GM23338 (cell line): ENCODE data around the gene RORC. TPM values are rescaled to one million over a fixed set of nuclear protein-coding genes. Genes with fewer than 3 reads are reported as not detected.

Experiments used
- ATAC-seq: fragments of 200-7000 bp; cut with Tn5 transposase; 3 replicates; pipeline ENCODE4 v1.9.1; 2020
- DNase-seq: peaks from one replicate; pipeline ENCODE4 v3.0.0-alpha.2; 2015; ENCODE audit warnings: low spot score
- H2AFZ ChIP-seq: fragments of 200-600 bp; sonication (generic); 2 replicates; pipeline ENCODE4 v1.8.0; 2016; ENCODE audit warnings: antibody characterized with exemption, mild to moderate bottlenecking, moderate library complexity
- H3F3A ChIP-seq: fragments of 200-600 bp; sonication (generic); replicated peaks from 2 replicates; pipeline ENCODE4 v1.8.0; 2017; ENCODE audit warnings: antibody characterized with exemption, mixed run types, low read depth
- H3K27ac ChIP-seq: fragments of 200-600 bp; sonication (generic); 2 replicates; pipeline ENCODE4 v1.6.1; 2016; ENCODE audit warnings: low read depth
- H3K27me3 ChIP-seq: fragments of 200-600 bp; sonication (generic); 2 replicates; pipeline ENCODE4 v1.8.0; 2016; ENCODE audit warnings: mild to moderate bottlenecking, mixed run types, moderate library complexity; ENCODE audit not compliant: insufficient read depth
- H3K36me3 ChIP-seq: fragments of 200-600 bp; sonication (generic); 2 replicates; pipeline ENCODE4 v1.8.0; 2016; ENCODE audit warnings: mild to moderate bottlenecking; ENCODE audit not compliant: insufficient read depth
- H3K4me1 ChIP-seq: fragments of 200-600 bp; sonication (generic); 2 replicates; pipeline ENCODE4 v1.8.0; 2016; ENCODE audit warnings: mild to moderate bottlenecking, moderate library complexity; ENCODE audit not compliant: insufficient read depth
- H3K4me2 ChIP-seq: fragments of 200-600 bp; sonication (generic); 2 replicates; pipeline ENCODE4 v1.7.1; 2017; ENCODE audit warnings: mixed run types
- H3K4me3 ChIP-seq: fragments of 200-600 bp; sonication (generic); 2 replicates; pipeline ENCODE4 v1.6.1; 2016; ENCODE audit warnings: mixed run types
- H3K79me2 ChIP-seq: fragments of 200-600 bp; sonication (generic); replicated peaks from 2 replicates; pipeline ENCODE4 v1.8.0; 2017; ENCODE audit warnings: mild to moderate bottlenecking; ENCODE audit not compliant: insufficient read depth
- H3K9me2 ChIP-seq: fragments of 200-600 bp; sonication (generic); 2 replicates; pipeline ENCODE4 v1.8.0; 2017; ENCODE audit not compliant: insufficient read depth
- H4K20me1 ChIP-seq: fragments of 200-600 bp; sonication (generic); replicated peaks from 2 replicates; pipeline ENCODE4 v1.8.0; 2017; ENCODE audit warnings: mild to moderate bottlenecking; ENCODE audit not compliant: insufficient read depth
- H3K27ac Mint-ChIP-seq: 2 replicates; pipeline ENCODE4 v1.8.0; 2020; ENCODE audit warnings: inconsistent platforms, mild to moderate bottlenecking, moderate library complexity, mixed read lengths
- H3K27me3 Mint-ChIP-seq: 3 replicates; pipeline ENCODE4 v1.8.0; 2022; ENCODE audit warnings: low read depth, mild to moderate bottlenecking, moderate library complexity, mixed read lengths, inconsistent platforms; ENCODE audit not compliant: insufficient read depth, poor library complexity
- H3K36me3 Mint-ChIP-seq: 3 replicates; pipeline ENCODE4 v1.8.0; 2021; ENCODE audit warnings: low read depth, mild to moderate bottlenecking, inconsistent platforms, moderate library complexity, mixed read lengths
- H3K4me1 Mint-ChIP-seq: 3 replicates; pipeline ENCODE4 v1.8.0; 2020; ENCODE audit warnings: mild to moderate bottlenecking, inconsistent platforms, mixed read lengths
- H3K4me3 Mint-ChIP-seq: 3 replicates; pipeline ENCODE4 v1.8.0; 2021; ENCODE audit warnings: moderate library complexity, mild to moderate bottlenecking, inconsistent platforms, mixed read lengths
- H3K9me3 Mint-ChIP-seq: 3 replicates; pipeline ENCODE4 v1.8.0; 2020; ENCODE audit warnings: moderate library complexity, mild to moderate bottlenecking, inconsistent platforms, mixed read lengths
- CREB1 ChIP-seq: fragments of 250-450 bp; sonication (Bioruptor Pico); IDR thresholded peaks from 2 replicates; pipeline ENCODE4 v1.5.0; 2020; ENCODE audit warnings: low read depth, mild to moderate bottlenecking, moderate library complexity
- CTCF ChIP-seq, 2 experiments: fragments of 200-600 bp in 1 of 2; sonication (generic) in 1 of 2; conservative IDR thresholded peaks; 2 replicates each; pipeline versions ENCODE4 v1.5.1 to v1.6.1; 2016 to 2017; ENCODE audit warnings: antibody characterized with exemption in 2 of 2, low read depth in 2 of 2, mild to moderate bottlenecking in 2 of 2, moderate library complexity in 1 of 2
- ETS1 ChIP-seq: IDR thresholded peaks from 2 replicates; pipeline ENCODE4 v1.6.1; 2016; ENCODE audit warnings: antibody characterized with exemption
- EZH2 ChIP-seq: fragments of 200-600 bp; sonication (generic); IDR thresholded peaks from one replicate; pipeline ENCODE4 v1.8.0; 2017; ENCODE audit warnings: antibody characterized with exemption, mild to moderate bottlenecking, low read depth; ENCODE audit not compliant: unreplicated experiment
- EZH2phosphoT487 ChIP-seq: fragments of 200-600 bp; sonication (generic); IDR thresholded peaks from one replicate; pipeline ENCODE4 v1.8.1; 2018; ENCODE audit warnings: antibody characterized with exemption; ENCODE audit not compliant: unreplicated experiment
- JUNB ChIP-seq: IDR thresholded peaks from one replicate; pipeline ENCODE4 v1.6.1; 2016; ENCODE audit warnings: antibody characterized with exemption; ENCODE audit not compliant: unreplicated experiment
- NANOG ChIP-seq: IDR thresholded peaks from 2 replicates; pipeline ENCODE4 v1.6.1; 2016; ENCODE audit warnings: antibody characterized with exemption, borderline replicate concordance
- POLR2AphosphoS5 ChIP-seq: IDR thresholded peaks from 2 replicates; pipeline ENCODE4 v1.6.1; 2016; ENCODE audit warnings: antibody characterized with exemption, low read depth
- REST ChIP-seq: IDR thresholded peaks from one replicate; pipeline ENCODE4 v1.6.1; 2018; ENCODE audit warnings: antibody characterized with exemption; ENCODE audit not compliant: unreplicated experiment
- STAT1 ChIP-seq: IDR thresholded peaks from one replicate; pipeline ENCODE4 v1.6.1; 2016; ENCODE audit warnings: antibody characterized with exemption; ENCODE audit not compliant: unreplicated experiment
- ZNF114 ChIP-seq: fragments of 250-450 bp; sonication (Bioruptor Pico); IDR thresholded peaks from 2 replicates; pipeline ENCODE4 v1.5.0; 2020; ENCODE audit warnings: mild to moderate bottlenecking, moderate library complexity
- ZNF331 ChIP-seq: fragments of 250-450 bp; sonication (Bioruptor Pico); IDR thresholded peaks from 2 replicates; pipeline ENCODE4 v1.5.0; 2020; ENCODE audit warnings: low read depth, mild to moderate bottlenecking, moderate library complexity
- ZNF462 ChIP-seq: fragments of 250-450 bp; sonication (Bioruptor Pico); IDR thresholded peaks from 2 replicates; pipeline ENCODE4 v1.5.0; 2020; ENCODE audit warnings: mild to moderate bottlenecking, moderate library complexity
- polyA plus RNA-seq: library from polyadenylated mRNA; unstranded; fragments of >200 nt; fragmentation: Nextera tagmentation; extraction: Ambion mirVana; gene quantifications from 2 replicates; pipeline ENCODE4 v1.2.1, GENCODE V29; 2016
- total RNA-seq: library from RNA; depleted of rRNA; stranded (reverse); fragments of >200 nt; shearing (Covaris generic); gene quantifications from 2 replicates; pipeline ENCODE4 v1.2.3, GENCODE V29; 2014

Gene RORC
- total and polyA plus RNA-seq, 2 experiments from 2014 or later: 0.29 to 0.97 TPM

- Histone ChIP-seq H3K79me2 (no peaks in the 10 kb centered on the region), H3K36me3 (no peaks in the 10 kb centered on the region), H3K4me2 (peak overlapping the region; percentile 4; the same call in 1 of the 2 replicates), H4K20me1 (no peaks in the 10 kb centered on the region), H2AFZ (no peak overlapping the region), H3K4me1 (peaks cover 7% of the 10 kb centered on the region), H3K27ac (no peak overlapping the region), H3K27me3 (no peaks in the 10 kb centered on the region), H3K9me2 (no peaks in the 10 kb centered on the region), H3K4me3 (no peak overlapping the region), H3F3A (no peaks in the 10 kb centered on the region)
- Mint-ChIP-seq H3K9me3 (no peaks in the 10 kb centered on the region), H3K4me1 (peaks cover 22% of the 10 kb centered on the region), H3K4me3 (no peak overlapping the region; the same call in 2 of the 3 replicates), H3K27me3 (peaks cover 7% of the 10 kb centered on the region), H3K36me3 (no peaks in the 10 kb centered on the region), H3K27ac (peak overlapping the region; percentile 95)
- no peak for TF ChIP-seq CTCF (conservative IDR thresholded peaks at IDR 0.05; ENCODE audit: low read depth in 2 of 2)
- no peak for TF ChIP-seq ETS1
- no peak for TF ChIP-seq REST
- no peak for TF ChIP-seq JUNB
- no peak for TF ChIP-seq POLR2AphosphoS5
- TF ChIP-seq ZNF114 (CRISPR knock-in tag): no peak
- no peak for TF ChIP-seq EZH2
- TF ChIP-seq NANOG: no peak
- TF ChIP-seq EZH2phosphoT487: no peak
- no peak for TF ChIP-seq CREB1 (CRISPR knock-in tag)
- TF ChIP-seq STAT1: no peak
- TF ChIP-seq ZNF331 (CRISPR knock-in tag): no peak
- no peak for TF ChIP-seq ZNF462 (CRISPR knock-in tag)
- DNase-seq: peak; percentile 58
- ATAC-seq: no peak
Measured at GRCh38 chr1:151809985-151810556, 21.5 kb downstream of the RORC start.
